Esophagus muscularis mucosa (tissue), 3 donors: ENCODE measurements around the gene CPNE1.

Source experiments
- EP300 ChIP-seq: sonication (generic); formaldehyde crosslinking; IDR thresholded peaks from one replicate; pipeline ENCODE4 v1.6.1; 2017; ENCODE audit warnings: antibody characterized with exemption
- POLR2A ChIP-seq: fragments of 450-650 bp; IDR thresholded peaks from one replicate; pipeline ENCODE4 v1.6.1; 2017; ENCODE audit warnings: antibody characterized with exemption, moderate library complexity, mild to moderate bottlenecking, low read depth
- POLR2AphosphoS5 ChIP-seq, 2 donors: sonication (generic); formaldehyde crosslinking; IDR thresholded peaks; one replicate each; pipeline ENCODE4 v1.6.1; 2017; ENCODE audit warnings: antibody characterized with exemption in 2 of 2

DNA sequence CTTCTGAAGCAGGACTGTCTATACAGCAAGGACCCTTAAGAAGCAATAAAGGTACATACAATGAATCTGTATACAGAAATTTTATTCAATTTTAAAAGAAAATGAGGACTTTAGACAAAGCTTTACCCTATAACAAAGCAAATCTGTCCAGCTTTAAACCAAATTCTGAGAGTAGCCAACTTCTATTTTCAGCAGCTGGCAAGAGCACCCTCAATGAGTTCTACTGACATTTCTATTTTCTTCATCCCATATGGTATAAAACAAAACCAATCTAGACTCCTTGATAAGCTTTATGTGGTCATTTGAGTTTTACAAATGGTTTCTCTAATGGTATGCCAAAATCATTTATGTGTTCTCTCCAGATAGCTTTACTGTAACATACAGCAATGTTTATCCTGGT lies 12.7 kb downstream of the CPNE1 start:
- TF ChIP-seq POLR2A (no peak), POLR2AphosphoS5 (IDR thresholded peaks at IDR 0.05) (no peak), EP300 (no peak)
